ENCODE data around the gene SCAP. TPM values are rescaled to one million over a fixed set of nuclear protein-coding genes. Genes with fewer than 3 reads are reported as not detected.
"Not testable (repeated sequence)": the region's sequence is repeated elsewhere in the genome, so short reads cannot be mapped to it uniquely, and the experiment has no call there.

SCAP gene
- total and polyA plus RNA-seq, 12 donors, result 31.7 to 56.7 (median 40.4) TPM

DNA sequence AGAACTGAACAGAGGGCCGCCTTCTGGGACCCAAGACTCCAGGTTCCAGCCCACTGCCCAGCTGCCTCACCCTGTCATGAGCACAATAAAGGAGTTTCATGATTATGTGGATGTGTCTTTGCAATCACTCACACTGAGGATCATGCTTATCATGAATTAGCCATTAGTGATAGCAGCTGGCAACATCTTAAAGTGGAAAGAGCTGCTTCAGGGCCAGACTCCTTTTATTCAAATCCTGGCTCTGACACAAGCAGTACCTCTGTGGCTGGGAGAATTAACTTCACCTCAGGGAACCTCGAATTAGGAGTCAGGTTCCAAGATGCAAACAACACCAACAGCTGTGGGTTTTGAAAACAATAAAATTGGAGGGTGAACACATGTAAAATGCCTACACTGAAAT, 6.6 kb upstream of the SCAP start:
- H3K4me1 ChIP-seq, result peaks cover 0 to under 1% (median 0%) of the 10 kb centered on the region in 9 donors
- H3K36me3 ChIP-seq, result peaks cover 0 to 5% (median 0%) of the 10 kb centered on the region in 9 donors
- H3K27me3 ChIP-seq, result no peaks in the 10 kb centered on the region
- intact Hi-C loops (cut with DNase I), result no loop called here
- no peak overlapping the region for H3K4me3 ChIP-seq
- TF ChIP-seq, protein P1, sequence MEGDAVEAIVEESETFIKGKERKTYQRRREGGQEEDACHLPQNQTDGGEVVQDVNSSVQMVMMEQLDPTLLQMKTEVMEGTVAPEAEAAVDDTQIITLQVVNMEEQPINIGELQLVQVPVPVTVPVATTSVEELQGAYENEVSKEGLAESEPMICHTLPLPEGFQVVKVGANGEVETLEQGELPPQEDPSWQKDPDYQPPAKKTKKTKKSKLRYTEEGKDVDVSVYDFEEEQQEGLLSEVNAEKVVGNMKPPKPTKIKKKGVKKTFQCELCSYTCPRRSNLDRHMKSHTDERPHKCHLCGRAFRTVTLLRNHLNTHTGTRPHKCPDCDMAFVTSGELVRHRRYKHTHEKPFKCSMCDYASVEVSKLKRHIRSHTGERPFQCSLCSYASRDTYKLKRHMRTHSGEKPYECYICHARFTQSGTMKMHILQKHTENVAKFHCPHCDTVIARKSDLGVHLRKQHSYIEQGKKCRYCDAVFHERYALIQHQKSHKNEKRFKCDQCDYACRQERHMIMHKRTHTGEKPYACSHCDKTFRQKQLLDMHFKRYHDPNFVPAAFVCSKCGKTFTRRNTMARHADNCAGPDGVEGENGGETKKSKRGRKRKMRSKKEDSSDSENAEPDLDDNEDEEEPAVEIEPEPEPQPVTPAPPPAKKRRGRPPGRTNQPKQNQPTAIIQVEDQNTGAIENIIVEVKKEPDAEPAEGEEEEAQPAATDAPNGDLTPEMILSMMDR (IDR thresholded peaks at IDR 0.05), result no peak
- no peak overlapping the region for H3K27ac ChIP-seq
- no peak for ATAC-seq
- no peaks in the 10 kb centered on the region for H3K9me3 ChIP-seq
- no peak for DNase-seq
- WGBS, 2 donors, result 54 to 58% methylated on average over 2 of the region's 2 CpGs

DNA sequence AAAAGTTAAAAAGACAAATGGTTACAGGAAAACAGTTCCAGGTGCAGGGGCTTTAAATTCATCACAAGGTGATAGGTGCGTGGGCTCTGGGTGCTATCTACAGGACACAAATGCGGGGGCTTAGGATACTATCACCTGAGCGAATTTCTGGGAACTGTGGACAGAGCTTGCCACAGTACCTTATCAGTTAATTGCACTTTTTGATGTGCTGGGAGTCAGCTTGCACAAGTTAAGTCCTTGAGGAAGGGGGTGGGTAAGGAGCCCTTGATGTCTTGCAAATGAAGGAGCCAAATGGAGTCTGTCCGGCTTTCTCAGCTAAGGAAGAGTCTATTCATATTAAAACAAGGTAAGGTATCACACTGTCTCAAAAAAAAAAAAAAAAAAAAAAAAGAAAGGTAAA, 6.0 kb upstream of the SCAP start:
- H3K36me3 ChIP-seq; H3K4me1 ChIP-seq; DNase-seq; H3K9me3 ChIP-seq; ATAC-seq; intact Hi-C loops (cut with DNase I); H3K27ac ChIP-seq; H3K4me3 ChIP-seq; H3K27me3 ChIP-seq: not testable (repeated sequence)
- WGBS, 2 donors, result 69 to 71% methylated on average over 4 of the region's 4 CpGs

GRCh38 chr3:47480267-47480666, 4.5 kb upstream of the SCAP start:
- intact Hi-C loops (cut with DNase I); H3K9me3 ChIP-seq; H3K27me3 ChIP-seq; H3K4me3 ChIP-seq; DNase-seq; H3K27ac ChIP-seq; H3K36me3 ChIP-seq; ATAC-seq: not testable (repeated sequence)
- 92 to 95% methylated on average over 6 of the region's 6 CpGs for WGBS, 2 donors
- H3K4me1 ChIP-seq, result peaks cover 4 to 15% (median 10%) of the 10 kb centered on the region in 9 donors

DNA sequence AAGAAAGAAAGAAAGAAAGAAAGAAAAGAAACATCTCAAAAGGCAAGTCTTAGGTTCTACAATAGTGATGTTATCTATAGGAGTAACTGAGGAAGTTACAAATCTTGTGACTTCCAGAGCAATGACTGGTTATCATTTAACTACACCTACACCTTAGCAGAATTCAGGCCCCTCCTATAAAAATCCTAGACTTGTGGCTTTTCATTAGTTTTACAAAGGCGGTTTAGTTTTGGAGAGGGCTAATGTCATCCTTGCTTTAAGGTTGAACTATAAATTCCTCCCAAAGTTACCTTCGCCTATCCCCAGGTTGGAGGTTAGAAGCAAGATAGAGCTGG, 4.1 kb upstream of the SCAP start:
- no peak overlapping the region for H3K4me3 ChIP-seq
- TF ChIP-seq, protein P1 (IDR thresholded peaks at IDR 0.05), result no peak
- intact Hi-C loops (cut with DNase I), result loop anchor here in 5 of 10 donors (5.0 kb wide), 2 partner anchors 37 to 57 kb away; no protein-coding TSS in a partner anchor
- H3K27ac ChIP-seq, result no peak overlapping the region
- WGBS, 2 donors, result 98 to 99% methylated on average over 2 of the region's 2 CpGs
- peaks cover 4 to 18% (median 10%) of the 10 kb centered on the region in 9 donors for H3K4me1 ChIP-seq
- DNase-seq, result no peak
- H3K36me3 ChIP-seq, result no peaks in the 10 kb centered on the region
- H3K9me3 ChIP-seq, result no peaks in the 10 kb centered on the region
- no peaks in the 10 kb centered on the region for H3K27me3 ChIP-seq
- ATAC-seq, result no peak

DNA sequence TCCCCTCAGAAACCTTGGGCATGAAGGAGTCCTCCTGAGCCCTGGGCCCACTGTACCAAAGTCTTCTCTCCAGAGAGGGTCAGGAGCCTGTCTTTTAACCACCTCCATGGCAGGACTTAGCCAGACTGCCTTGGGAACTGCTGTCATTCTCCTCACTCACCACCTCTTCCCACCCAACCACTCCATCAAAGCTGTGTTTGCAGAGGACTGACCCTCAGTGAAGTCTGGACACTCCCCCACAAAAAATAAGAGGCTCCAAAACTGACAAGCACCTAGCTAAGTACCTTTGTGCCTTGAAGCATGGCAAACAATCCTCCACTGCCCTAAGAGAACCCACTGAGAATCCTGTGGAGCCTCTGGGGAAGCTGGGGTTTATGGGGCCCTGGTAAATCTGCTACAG, 2.3 kb upstream of the SCAP start:
- TF ChIP-seq, protein P1 (IDR thresholded peaks at IDR 0.05), result no peak
- ATAC-seq (no peak), DNase-seq (no peak)
- Histone ChIP-seq H3K36me3 (no peaks in the 10 kb centered on the region), H3K27ac (no peak overlapping the region), H3K27me3 (no peaks in the 10 kb centered on the region), H3K4me1 (peaks cover 7 to 32% (median 20%) of the 10 kb centered on the region in 9 donors), H3K9me3 (no peaks in the 10 kb centered on the region), H3K4me3 (no peak overlapping the region)
- intact Hi-C loops (cut with DNase I), result loop anchor here in 5 of 10 donors (5.0 kb wide), 2 partner anchors 36 to 56 kb away; no protein-coding TSS in a partner anchor

Measured in heart right ventricle (tissue), 16 donors.